K562 (cell line): ENCODE measurements around the gene MYLK3. TPM values are rescaled to one million over a fixed set of nuclear protein-coding genes. Genes with fewer than 3 reads are reported as not detected.

Source experiments
- ATAC-seq: fragments of 200-7000 bp; cut with Tn5 transposase; 3 replicates; pipeline ENCODE4 v1.9.1; 2020; ENCODE audit warnings: moderate library complexity
- BruUV-seq: library from RNA; stranded (reverse); fragments of 400-500 nt; replicated peaks from 2 replicates; lab custom pipeline; 2021; lab: Mats Ljungman, UMichigan
- CTCF ChIA-PET: fragments of 300-600 bp; formaldehyde crosslinking; extraction: SDS; loops from one replicate; lab custom pipeline; 2021; ENCODE audit warnings: low intra/inter-chr PET ratio; lab: Yijun Ruan, JAX
- POLR2A ChIA-PET: fragments of 300-600, 350-650 bp; sonication (Branson Sonifier 250); formaldehyde crosslinking; extraction: SDS; loops from one replicate; lab custom pipeline; 2021; ENCODE audit warnings: antibody characterized with exemption, inconsistent platforms; lab: Yijun Ruan, JAX
- DNase-seq, 4 experiments: peaks; one replicate each; pipeline versions ENCODE4 v3.0.0 to v3.0.0-alpha.2; 2011 to 2018; ENCODE audit warnings: low spot score in 3 of 4, mixed read lengths in 3 of 4; ENCODE audit errors: extremely low read depth in 1 of 4
- FAIRE-seq: peaks from 2 replicates; lab custom pipeline; 2011; peaks lifted over from hg19 to GRCh38; lab: Jason Lieb, UNC
- H2AFZ ChIP-seq: 2 replicates; pipeline ENCODE4 v1.6.0; 2011; ENCODE audit warnings: low read depth, low read length, control low read depth, inconsistent platforms
- H3K27ac ChIP-seq: fragments of 200-600 bp; 3 replicates; pipeline ENCODE4 v1.8.0; 2011; ENCODE audit warnings: low read depth, mild to moderate bottlenecking, control low read depth, inconsistent platforms, low read length, moderate library complexity, mixed read lengths; ENCODE audit errors: extremely low read depth
- H3K27me3 ChIP-seq, 2 experiments: fragments of 300-600 bp in 1 of 2; 2 replicates in 1 of 2; 3 replicates in 1 of 2; pipeline versions ENCODE4 v1.6.0 to v1.8.0; 2011; ENCODE audit warnings: inconsistent platforms in 2 of 2, low read length in 2 of 2, mild to moderate bottlenecking in 1 of 2, mixed read lengths in 1 of 2, moderate library complexity in 1 of 2; ENCODE audit not compliant: control insufficient read depth in 2 of 2, insufficient read depth in 2 of 2
- H3K36me3 ChIP-seq: fragments of 300-600 bp; 3 replicates; pipeline ENCODE4 v1.8.0; 2011; ENCODE audit warnings: mild to moderate bottlenecking, low read length, inconsistent platforms; ENCODE audit not compliant: control insufficient read depth, insufficient read depth
- H3K4me1 ChIP-seq, 2 experiments: fragments of 200-600 bp in 1 of 2; replicated peaks in 1 of 2; 2 replicates in 1 of 2; 3 replicates in 1 of 2; pipeline versions ENCODE4 v1.5.1 to v1.8.0; 2011; ENCODE audit warnings: inconsistent platforms in 2 of 2, low read length in 2 of 2, mild to moderate bottlenecking in 1 of 2, mixed read lengths in 1 of 2, moderate library complexity in 1 of 2; ENCODE audit not compliant: control insufficient read depth in 2 of 2, insufficient read depth in 2 of 2
- H3K4me2 ChIP-seq: 2 replicates; pipeline ENCODE4 v1.6.1; 2011; ENCODE audit warnings: low read length, control low read depth, inconsistent platforms, mixed read lengths; ENCODE audit not compliant: insufficient read depth
- H3K4me3 ChIP-seq: fragments of 200-600 bp; sonication (generic), shearing (Covaris generic); 2 replicates; pipeline ENCODE4 v1.5.1; 2016; ENCODE audit warnings: control low read depth, inconsistent platforms
- H3K79me2 ChIP-seq: fragments of 200-600 bp; 3 replicates; pipeline ENCODE4 v1.8.0; 2011; ENCODE audit warnings: low read length, inconsistent platforms; ENCODE audit not compliant: control insufficient read depth, insufficient read depth
- H3K9ac ChIP-seq, 2 experiments: 2 replicates each; pipeline versions ENCODE4 v1.6.0 to v1.6.1; 2011; ENCODE audit warnings: low read depth in 2 of 2, low read length in 2 of 2, control low read depth in 1 of 2, inconsistent platforms in 1 of 2, mild to moderate bottlenecking in 1 of 2, mixed read lengths in 1 of 2; ENCODE audit not compliant: insufficient read depth in 1 of 2
- H3K9me1 ChIP-seq: one replicate; pipeline ENCODE4 v1.6.0; 2011; ENCODE audit warnings: inconsistent platforms, mild to moderate bottlenecking, low read length, moderate library complexity; ENCODE audit not compliant: control insufficient read depth, insufficient read depth
- H3K9me3 ChIP-seq: replicated peaks from 2 replicates; pipeline ENCODE4 v1.5.1; 2011; ENCODE audit warnings: low read depth, low read length, inconsistent platforms; ENCODE audit not compliant: control insufficient read depth, insufficient read depth
- H4K20me1 ChIP-seq: replicated peaks from 2 replicates; pipeline ENCODE4 v1.6.1; 2011; ENCODE audit warnings: low read length, inconsistent platforms, mixed read lengths; ENCODE audit not compliant: control insufficient read depth, insufficient read depth
- CREB1 ChIP-seq, 2 experiments: sonication (generic) in 1 of 2; formaldehyde crosslinking in 1 of 2; IDR thresholded peaks; 2 replicates each; pipeline versions ENCODE4 v1.6.1 to v1.8.0; 2012 to 2022; ENCODE audit warnings: inconsistent platforms in 1 of 2, mild to moderate bottlenecking in 1 of 2, missing genetic modification reagents in 1 of 2, moderate library complexity in 1 of 2
- NR2C2 ChIP-seq, 2 experiments: fragments of 200-800 bp in 1 of 2; sonication (Bioruptor generic) in 1 of 2; sonication (generic) in 1 of 2; formaldehyde crosslinking in 1 of 2; IDR thresholded peaks; 2 replicates each; pipeline versions ENCODE4 v1.6.1 to v1.8.0; 2016 to 2022; ENCODE audit warnings: mild to moderate bottlenecking in 1 of 2, missing compliant biosample characterization in 1 of 2, missing genetic modification characterization in 1 of 2, missing genetic modification reagents in 1 of 2
- SMAD2 ChIP-seq: fragments of 150-350 bp; IDR thresholded peaks from 2 replicates; pipeline ENCODE4 v1.6.1; 2014; ENCODE audit warnings: low read depth, mild to moderate bottlenecking, low read length
- TEAD4 ChIP-seq, 2 experiments: sonication (generic) in 1 of 2; formaldehyde crosslinking in 1 of 2; IDR thresholded peaks; 2 replicates each; pipeline versions ENCODE4 v1.6.1 to v1.8.0; 2012 to 2022; ENCODE audit warnings: borderline replicate concordance in 1 of 2, inconsistent platforms in 1 of 2, low read length in 1 of 2, mild to moderate bottlenecking in 1 of 2, missing genetic modification reagents in 1 of 2
- ZBTB17 ChIP-seq: fragments of 450-650 bp; formaldehyde crosslinking; IDR thresholded peaks from 2 replicates; pipeline ENCODE4 v1.4.0; 2020; ENCODE audit warnings: mild to moderate bottlenecking
- WGBS: fragments of 100-300 bp; shearing (Covaris generic); methylation state at CpG from one replicate; pipeline ENCODE4 v1.1.6; 2016; ENCODE audit warnings: low coverage, mixed read lengths; ENCODE audit not compliant: insufficient coverage; ENCODE audit errors: missing lambda C conversion rate; 5-methylcytosine and 5-hydroxymethylcytosine counted together
- in situ Hi-C: fragments of 300-500 bp; cut with MboI; formaldehyde crosslinking; loops from 4 replicates; pipeline ENCODE4 v1.15.0; 2018; ENCODE audit warnings: inconsistent platforms, mixed read lengths
- intact Hi-C: fragments of 100-400 bp; cut with micrococcal nuclease; formaldehyde crosslinking; loops from 2 replicates; pipeline ENCODE4 v1.14.2; 2022
- polyA plus RNA-seq, 8 experiments: library from polyadenylated mRNA; depleted of rRNA in 4 of 8; stranded (reverse) in 5 of 8; unstranded in 3 of 8; fragments of >200 nt; fragmentation: Nextera tagmentation in 2 of 8; fragmentation: Illumina TruSeq in 1 of 8; extraction: Ambion mirVana in 2 of 8; extraction: Trizol in 1 of 8; gene quantifications; 2 replicates each; pipeline versions ENCODE4 v1.2.1 to v1.2.3, GENCODE V29; 2011 to 2014; ENCODE audit warnings: inconsistent platforms in 1 of 8, missing spikeins in 1 of 8
- total RNA-seq, 7 experiments: library from RNA; depleted of rRNA in 6 of 7; stranded (reverse); fragments of >200 nt in 6 of 7; fragmentation: Illumina TruSeq in 2 of 7; extraction: Trizol in 2 of 7; gene quantifications; 2 replicates each; pipeline versions ENCODE4 v1.2.1 to v1.2.3, GENCODE V29; 2011 to 2021; ENCODE audit warnings: low replicate concordance in 1 of 7
- TF ChIP-seq, protein P1 (sequence below): sonication (generic); formaldehyde crosslinking; IDR thresholded peaks from 2 replicates; pipeline ENCODE4 v1.8.0; 2022; ENCODE audit warnings: mild to moderate bottlenecking, missing genetic modification reagents, borderline replicate concordance
- TF ChIP-seq, protein P2 (sequence below): fragments of 250-450 bp; sonication (Bioruptor Pico); IDR thresholded peaks from 2 replicates; pipeline ENCODE4 v1.5.0; 2021; ENCODE audit warnings: mild to moderate bottlenecking, moderate library complexity
- TF ChIP-seq, protein P3 (sequence below): fragments of 250-450 bp; sonication (Bioruptor Pico); IDR thresholded peaks from 2 replicates; pipeline ENCODE4 v1.4.0; 2020; ENCODE audit warnings: mild to moderate bottlenecking, moderate library complexity
- TF ChIP-seq, protein P4 (sequence below), 2 experiments: fragments of 200-800 bp in 1 of 2; sonication (Bioruptor generic) in 1 of 2; sonication (generic) in 1 of 2; formaldehyde crosslinking in 1 of 2; IDR thresholded peaks in 1 of 2; conservative IDR thresholded peaks in 1 of 2; 2 replicates each; pipeline versions ENCODE4 v1.5.0 to v1.6.1; 2016 to 2020; ENCODE audit warnings: missing compliant biosample characterization in 1 of 2, missing genetic modification characterization in 1 of 2, missing genetic modification reagents in 1 of 2

MYLK3 gene
- total and polyA plus RNA-seq, 9 of the 15 experiments (the other 6 are each of a cell fraction or from before 2014, with no cell fraction given): 0.69 to 10.7 (median 4.7) TPM

DNA sequence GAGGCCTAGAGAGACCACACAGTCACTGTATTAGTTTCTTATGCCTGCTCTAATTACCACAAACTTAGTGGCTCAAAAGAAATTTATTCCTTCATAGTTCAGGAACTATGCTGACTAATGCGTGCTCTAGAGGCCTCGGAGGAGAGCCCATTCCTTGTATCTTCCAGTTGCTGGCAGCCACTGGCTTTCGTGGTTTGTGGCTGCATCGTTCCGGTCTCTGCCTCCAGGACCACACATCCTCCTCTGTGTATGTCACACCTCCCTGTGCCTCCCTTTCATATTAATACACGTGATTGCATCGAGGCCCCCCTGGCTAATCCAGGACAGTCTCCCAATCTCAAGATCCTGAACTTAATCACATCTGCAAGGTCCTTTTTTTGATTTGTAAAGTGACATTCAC is 16.9 kb upstream of the MYLK3 start:
- ChIA-PET POLR2A (no interaction called here), CTCF (no interaction called here)
- H3K4me1 ChIP-seq: no peaks in the 10 kb centered on the region; a peak in 1 of 5 replicates
- no peaks in the 10 kb centered on the region for H3K27me3 ChIP-seq
- no peak for DNase-seq
- WGBS: 20% methylated on average over 7 of the region's 7 CpGs
- no TSS peak for BruUV-seq
- H3K79me2 ChIP-seq: no peaks in the 10 kb centered on the region
- no peaks in the 10 kb centered on the region for H3K36me3 ChIP-seq
- ATAC-seq: no peak
- H3K9me3 ChIP-seq: no peaks in the 10 kb centered on the region
- intact Hi-C loops (no loop called here), in situ Hi-C loops (no loop called here)
- no peak overlapping the region for H3K27ac ChIP-seq
- H3K9me1 ChIP-seq: no peaks in the 10 kb centered on the region
- FAIRE-seq: no peak
- H4K20me1 ChIP-seq: no peaks in the 10 kb centered on the region
- no peak overlapping the region for H3K9ac ChIP-seq
- no peak overlapping the region for H2AFZ ChIP-seq
- no peak overlapping the region for H3K4me2 ChIP-seq
- H3K4me3 ChIP-seq: no peak overlapping the region
- TF ChIP-seq ZBTB17 (CRISPR knock-in tag): no peak
- no peak for TF ChIP-seq NR2C2 (CRISPR knock-in tag; IDR thresholded peaks at IDR 0.05)
- no peak for TF ChIP-seq NR2C2 (tag; IDR thresholded peaks at IDR 0.05)
- TF ChIP-seq, protein P1, sequence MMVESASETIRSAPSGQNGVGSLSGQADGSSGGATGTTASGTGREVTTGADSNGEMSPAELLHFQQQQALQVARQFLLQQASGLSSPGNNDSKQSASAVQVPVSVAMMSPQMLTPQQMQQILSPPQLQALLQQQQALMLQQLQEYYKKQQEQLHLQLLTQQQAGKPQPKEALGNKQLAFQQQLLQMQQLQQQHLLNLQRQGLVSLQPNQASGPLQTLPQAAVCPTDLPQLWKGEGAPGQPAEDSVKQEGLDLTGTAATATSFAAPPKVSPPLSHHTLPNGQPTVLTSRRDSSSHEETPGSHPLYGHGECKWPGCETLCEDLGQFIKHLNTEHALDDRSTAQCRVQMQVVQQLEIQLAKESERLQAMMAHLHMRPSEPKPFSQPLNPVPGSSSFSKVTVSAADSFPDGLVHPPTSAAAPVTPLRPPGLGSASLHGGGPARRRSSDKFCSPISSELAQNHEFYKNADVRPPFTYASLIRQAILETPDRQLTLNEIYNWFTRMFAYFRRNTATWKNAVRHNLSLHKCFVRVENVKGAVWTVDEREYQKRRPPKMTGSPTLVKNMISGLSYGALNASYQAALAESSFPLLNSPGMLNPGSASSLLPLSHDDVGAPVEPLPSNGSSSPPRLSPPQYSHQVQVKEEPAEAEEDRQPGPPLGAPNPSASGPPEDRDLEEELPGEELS (CRISPR knock-in tag): no peak
- TF ChIP-seq, protein P2, sequence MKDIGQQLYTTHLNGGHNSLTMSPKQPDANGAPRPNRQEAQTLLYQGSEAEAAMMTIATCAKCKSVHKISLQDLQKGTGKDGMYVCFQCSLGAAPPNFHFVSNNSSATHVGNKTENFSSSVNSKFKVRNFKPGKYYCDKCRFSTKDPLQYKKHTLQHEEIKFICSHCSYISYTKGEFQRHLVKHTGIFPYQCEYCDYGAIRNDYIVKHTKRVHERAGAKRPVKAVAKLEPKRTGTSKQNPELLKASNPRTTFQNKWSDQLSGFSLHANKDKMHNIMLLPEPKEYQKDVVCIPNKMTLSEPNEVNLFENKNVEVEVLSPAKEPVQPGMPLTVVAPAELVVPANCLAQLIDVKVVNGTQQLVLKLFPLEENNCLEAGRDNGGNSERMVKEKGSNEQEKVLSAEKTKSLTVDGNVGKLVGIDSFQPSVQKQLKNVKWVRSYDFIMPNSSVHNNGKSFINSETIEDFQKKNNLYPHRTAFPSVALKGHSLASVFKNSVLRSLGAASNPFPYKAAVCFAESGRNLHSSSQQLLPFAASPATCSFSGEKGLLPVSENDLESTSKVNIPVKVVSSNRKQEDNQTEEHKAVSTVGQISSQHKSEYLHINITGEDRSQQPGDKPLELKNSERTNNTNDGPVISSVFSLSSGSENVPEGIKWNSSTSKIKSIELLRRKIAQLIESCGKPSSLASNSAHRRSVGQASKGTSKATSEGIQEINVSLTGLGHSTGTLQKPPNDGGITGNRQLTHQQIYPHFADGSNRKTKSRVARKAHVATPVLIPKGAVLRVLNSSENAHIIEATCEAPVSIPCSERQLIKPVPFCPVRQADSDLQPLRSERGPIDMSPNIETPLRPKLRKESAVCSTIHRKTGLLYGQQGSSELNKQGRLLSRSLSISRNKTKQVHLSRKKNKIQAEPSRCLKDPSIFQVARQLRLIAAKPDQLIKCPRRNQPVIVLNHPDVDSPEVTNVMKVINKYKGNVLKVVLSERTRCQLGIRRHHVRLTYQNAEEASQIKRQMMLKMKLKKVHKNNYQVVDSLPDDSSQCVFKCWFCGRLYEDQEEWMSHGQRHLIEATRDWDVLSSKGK (CRISPR knock-in tag): no peak
- TF ChIP-seq SMAD2: no peak
- TF ChIP-seq, protein P3, sequence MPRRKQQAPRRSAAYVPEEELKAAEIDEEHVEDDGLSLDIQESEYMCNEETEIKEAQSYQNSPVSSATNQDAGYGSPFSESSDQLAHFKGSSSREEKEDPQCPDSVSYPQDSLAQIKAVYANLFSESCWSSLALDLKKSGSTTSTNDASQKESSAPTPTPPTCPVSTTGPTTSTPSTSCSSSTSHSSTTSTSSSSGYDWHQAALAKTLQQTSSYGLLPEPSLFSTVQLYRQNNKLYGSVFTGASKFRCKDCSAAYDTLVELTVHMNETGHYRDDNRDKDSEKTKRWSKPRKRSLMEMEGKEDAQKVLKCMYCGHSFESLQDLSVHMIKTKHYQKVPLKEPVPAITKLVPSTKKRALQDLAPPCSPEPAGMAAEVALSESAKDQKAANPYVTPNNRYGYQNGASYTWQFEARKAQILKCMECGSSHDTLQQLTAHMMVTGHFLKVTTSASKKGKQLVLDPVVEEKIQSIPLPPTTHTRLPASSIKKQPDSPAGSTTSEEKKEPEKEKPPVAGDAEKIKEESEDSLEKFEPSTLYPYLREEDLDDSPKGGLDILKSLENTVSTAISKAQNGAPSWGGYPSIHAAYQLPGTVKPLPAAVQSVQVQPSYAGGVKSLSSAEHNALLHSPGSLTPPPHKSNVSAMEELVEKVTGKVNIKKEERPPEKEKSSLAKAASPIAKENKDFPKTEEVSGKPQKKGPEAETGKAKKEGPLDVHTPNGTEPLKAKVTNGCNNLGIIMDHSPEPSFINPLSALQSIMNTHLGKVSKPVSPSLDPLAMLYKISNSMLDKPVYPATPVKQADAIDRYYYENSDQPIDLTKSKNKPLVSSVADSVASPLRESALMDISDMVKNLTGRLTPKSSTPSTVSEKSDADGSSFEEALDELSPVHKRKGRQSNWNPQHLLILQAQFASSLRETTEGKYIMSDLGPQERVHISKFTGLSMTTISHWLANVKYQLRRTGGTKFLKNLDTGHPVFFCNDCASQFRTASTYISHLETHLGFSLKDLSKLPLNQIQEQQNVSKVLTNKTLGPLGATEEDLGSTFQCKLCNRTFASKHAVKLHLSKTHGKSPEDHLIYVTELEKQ (CRISPR knock-in tag): no peak
- no peak for TF ChIP-seq TEAD4 (IDR thresholded peaks at IDR 0.05; ENCODE audit: low read length)
- TF ChIP-seq TEAD4 (CRISPR knock-in tag; IDR thresholded peaks at IDR 0.05; ENCODE audit: borderline replicate concordance): no peak
- TF ChIP-seq, protein P4, sequence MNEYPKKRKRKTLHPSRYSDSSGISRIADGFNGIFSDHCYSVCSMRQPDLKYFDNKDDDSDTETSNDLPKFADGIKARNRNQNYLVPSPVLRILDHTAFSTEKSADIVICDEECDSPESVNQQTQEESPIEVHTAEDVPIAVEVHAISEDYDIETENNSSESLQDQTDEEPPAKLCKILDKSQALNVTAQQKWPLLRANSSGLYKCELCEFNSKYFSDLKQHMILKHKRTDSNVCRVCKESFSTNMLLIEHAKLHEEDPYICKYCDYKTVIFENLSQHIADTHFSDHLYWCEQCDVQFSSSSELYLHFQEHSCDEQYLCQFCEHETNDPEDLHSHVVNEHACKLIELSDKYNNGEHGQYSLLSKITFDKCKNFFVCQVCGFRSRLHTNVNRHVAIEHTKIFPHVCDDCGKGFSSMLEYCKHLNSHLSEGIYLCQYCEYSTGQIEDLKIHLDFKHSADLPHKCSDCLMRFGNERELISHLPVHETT (CRISPR knock-in tag; conservative IDR thresholded peaks at IDR 0.05 in 1 of 2, IDR thresholded peaks at IDR 0.05 in 1 of 2): no peak
- TF ChIP-seq CREB1 (IDR thresholded peaks at IDR 0.05): no peak
- no peak for TF ChIP-seq CREB1 (CRISPR knock-in tag; IDR thresholded peaks at IDR 0.05)
